ENCODE measurements around the gene CDPF1.
"Not testable (repeated sequence)": the region's sequence is repeated elsewhere in the genome, so short reads cannot be mapped to it uniquely, and the experiment has no call there.

Gene CDPF1

DNA sequence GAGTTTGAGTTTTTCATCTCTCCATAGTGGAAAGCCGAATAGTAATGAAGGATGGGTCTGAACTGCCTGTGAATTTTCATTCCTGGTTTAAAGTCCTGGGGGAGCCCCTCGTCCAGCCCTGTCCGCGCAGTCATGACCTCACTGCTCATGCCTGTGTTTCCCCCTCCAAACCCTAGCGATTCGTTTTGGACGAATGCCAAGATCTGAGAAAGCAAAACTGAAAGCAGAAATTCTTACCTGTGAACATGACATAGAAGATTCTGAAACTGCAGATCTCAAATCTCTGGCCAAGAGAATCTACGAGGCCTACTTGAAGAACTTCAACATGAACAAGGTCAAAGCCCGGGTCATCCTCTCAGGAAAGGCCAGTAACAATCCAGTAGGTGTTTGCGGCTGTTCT is 30.5 kb downstream of the CDPF1 start:
- no peak for DNase-seq

DNA sequence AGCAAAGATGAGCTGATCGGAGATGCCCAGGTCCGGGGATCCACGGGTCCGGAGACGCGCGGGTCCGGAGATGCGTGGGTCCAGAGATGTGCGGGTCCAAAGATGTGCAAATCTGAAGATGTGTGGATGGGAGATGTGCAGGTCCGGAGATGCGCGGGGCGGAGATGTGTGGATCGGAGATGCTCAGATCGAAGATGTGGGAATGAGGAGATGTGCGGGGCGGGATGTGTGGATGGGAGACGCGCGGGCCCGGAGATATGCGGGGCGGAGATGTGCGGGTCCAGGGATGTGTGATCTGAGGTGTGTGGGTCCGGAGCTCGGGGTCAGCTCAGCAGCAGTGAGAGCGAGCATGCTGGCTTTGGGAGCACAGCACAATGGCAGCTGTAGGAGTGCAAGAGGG is 35.5 kb downstream of the CDPF1 start:
- DNase-seq, result no peak

DNA sequence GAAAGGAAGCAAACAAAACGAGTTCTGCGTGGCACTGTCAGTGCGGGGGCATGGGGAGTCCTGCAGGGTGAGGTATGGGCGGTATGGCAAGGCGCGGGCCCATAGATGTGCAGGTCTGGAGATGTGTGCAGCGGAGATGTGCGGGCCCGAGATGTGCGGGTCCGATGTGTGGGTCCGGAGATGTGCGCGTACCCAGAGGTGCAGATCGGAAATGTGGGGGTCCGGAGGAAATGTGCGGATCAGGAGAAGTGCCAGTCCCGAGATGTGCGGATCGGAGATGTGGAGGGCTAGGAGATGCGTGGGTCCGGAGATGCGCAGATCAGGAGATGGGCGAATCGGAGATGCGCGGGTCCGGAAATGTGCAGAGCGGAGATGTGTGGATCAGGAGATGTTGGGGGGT is 35.9 kb downstream of the CDPF1 start:
- DNase-seq, result no peak

DNA sequence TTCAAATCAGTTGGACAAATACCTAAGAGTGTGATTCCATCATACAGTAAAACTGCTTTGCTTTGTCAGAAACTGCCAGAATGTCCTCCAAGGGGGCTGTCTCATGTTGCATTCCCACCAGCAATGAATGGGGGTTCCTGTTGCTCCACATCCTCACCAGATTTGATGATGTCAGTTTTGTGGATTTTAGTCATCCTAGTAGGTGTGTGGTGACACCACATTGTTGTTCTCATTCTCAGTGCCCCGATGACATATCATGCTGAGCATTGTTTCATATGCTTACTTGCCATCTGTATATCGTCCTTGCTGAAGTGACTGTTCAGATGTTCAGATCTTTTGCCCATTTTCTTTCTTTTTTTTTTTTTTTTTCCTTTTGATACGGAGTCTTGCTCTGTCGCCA is 37.0 kb downstream of the CDPF1 start:
- DNase-seq, result no peak

DNA sequence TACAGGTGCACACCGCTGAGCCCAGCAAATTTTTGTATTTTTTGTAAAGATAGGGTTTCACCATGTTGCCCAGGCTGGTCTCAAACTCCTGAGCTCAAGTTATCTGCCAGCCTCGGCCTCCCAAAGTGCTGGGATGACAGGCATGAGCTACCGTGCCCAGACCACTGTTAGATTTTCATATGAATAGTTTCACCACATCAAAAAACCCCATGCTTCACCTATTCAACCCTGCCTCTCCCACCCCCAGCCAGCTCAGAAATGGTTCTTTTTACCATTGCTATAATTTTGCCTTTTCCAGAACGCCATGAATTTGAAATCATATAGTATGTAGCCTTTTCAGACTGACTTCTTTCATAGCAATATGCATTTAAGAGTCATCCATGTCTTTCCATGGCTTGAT is 37.9 kb downstream of the CDPF1 start:
- DNase-seq, result no peak

DNA sequence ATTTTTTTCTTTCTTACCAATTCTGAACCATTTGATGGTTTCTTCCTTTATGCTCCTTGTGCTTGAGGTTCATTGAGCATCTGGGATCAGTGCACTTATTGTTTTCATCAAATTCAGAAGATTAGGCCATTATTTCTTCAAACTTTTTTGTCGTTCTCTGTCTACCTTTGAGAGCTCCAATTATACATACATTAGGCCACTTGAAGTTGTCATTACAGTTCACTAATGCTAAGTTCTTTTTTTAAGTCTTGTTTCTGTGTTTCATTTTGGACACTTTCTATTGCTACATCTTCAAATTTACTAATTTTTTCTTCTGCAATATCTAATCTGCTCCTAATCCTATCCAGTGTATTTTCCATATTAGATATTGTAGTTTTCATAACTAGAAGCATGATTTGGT is 40.8 kb downstream of the CDPF1 start:
- no peak for DNase-seq

DNA sequence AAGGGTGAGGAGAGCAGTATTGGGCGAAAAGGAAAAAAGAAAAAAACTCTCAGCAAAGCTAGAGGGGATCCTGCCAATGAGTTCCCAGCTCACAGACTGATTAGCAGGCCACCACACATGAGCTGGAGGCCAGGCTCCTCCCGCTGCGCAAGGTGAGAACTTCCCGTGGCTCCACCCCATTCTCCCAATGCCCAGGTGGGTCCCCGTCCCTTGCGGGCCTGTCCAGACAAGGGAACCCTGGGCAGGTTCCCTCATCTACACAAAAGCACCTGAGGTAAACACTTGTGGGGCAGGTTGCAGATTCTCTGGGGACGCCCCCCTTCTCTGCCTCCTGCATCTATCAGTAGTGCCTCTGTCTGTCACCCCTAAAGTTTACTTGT is 46.5 kb downstream of the CDPF1 start:
- no peak for DNase-seq

DNA sequence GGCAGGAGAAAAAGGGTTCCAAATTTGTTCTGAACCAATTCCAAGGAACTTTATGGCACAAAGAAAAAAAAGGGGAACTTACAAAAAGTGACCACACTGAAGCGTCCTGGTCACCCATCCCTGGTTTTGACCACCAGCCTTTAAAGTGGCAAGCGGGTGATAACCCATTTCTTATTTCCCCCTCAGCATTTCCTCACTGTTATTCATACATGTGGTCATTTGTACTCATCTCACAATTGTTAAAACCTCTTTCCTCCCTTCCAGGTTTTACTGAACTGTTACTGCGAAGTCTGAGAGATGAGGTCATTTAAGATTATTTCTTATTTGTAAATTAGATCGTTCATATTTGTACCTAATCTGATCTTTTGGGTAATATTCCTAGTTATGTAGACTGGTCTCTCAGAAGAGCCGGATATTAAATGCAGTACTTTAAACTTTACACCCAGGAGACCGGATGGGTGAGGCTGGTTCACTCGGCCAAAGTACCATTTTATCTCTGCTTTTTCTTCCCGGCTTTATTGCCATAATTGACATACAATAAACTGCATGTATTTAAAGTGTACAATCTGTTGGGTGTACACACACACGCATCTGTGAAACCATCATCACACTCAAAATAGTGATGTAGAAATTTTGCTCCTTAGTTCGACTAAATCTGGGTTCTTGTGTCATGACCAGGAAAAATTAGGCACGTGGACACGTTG is 47.0 kb downstream of the CDPF1 start:
- no peak for DNase-seq

DNA sequence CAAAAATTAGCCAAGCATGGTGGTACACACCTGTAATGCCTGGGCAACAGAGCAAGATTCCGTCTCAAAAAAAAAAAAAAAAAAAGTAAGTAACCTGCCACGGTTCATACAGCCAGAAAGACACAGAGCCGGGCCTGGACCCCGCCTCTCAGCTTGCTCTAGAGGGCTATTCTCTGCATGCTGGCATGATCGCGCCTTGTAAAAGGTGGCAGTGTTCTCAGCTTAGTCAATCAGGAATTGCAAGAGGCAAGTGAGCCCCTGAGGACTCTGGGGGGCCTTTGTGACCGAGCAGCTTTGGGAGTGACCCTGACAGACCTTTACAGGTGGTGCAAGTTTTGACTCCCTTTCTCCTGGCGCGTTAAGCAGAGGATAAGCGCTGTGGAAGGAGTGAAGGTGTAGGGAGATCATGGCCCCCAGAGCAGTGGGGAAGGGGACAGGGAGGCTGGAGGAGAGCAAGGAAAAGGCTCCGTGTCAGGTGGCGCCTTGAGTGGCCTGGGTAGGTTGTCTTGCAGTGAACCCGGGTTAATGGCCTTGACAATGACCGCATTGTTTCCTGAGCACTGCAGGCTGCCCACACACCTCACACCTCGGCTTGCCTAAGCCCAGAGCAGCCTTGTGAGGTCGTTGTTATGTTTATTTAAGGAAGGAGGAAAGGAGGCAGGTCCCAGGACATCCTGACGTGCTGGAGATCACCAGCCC is 48.9 kb downstream of the CDPF1 start:
- no peak for DNase-seq

DNA sequence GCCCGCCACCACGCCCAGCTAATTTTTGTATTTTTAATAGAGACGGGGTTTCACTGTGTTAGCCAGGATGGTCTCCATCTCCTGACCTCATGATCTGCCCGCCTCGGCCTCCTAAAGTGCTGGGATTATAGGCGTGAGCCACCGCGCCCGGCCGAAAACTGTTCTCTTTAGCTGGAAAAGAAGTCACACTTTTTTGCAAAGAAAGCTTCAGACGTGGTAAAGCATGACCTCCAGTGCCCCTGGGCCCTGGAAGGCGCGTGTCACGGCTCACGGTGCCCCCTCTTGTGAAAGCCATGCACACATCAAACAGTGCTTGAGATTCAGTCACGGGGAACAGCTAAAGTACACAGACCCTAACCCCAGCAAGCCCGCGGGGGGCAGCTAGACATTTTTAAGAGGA is 51.3 kb downstream of the CDPF1 start:
- DNase-seq, result not testable (repeated sequence)

DNA sequence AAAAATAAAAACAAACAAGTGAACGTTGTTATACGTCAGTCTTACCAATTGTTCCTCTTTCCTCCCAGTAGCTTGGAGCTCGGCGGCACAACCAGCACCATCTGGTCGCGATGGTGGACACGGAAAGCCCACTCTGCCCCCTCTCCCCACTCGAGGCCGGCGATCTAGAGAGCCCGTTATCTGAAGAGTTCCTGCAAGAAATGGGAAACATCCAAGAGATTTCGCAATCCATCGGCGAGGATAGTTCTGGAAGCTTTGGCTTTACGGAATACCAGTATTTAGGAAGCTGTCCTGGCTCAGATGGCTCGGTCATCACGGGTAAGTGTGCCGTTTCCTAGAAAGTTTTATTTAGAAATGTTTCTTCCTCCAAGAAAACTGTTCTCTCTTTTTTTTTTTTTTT is 51.8 kb downstream of the CDPF1 start:
- DNase-seq, result no peak

DNA sequence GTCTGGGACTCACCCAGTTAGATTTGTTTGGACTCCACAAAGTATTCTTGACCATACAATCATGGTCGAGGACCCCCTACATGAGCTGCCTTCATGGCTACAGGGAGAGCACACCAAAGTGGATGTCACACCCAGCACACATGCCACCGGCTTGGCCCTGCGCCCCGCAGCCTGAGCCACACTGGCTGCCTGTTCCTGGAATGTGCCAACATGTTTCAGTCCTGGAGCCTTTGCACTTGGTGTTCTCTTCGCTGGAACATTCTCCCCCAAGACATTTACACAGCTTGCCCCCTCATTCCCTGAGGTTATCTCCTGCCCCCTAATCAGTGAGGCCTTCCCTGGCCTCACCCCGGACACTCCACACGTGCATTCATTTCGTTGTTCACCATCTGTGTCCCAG is 53.8 kb downstream of the CDPF1 start:
- DNase-seq, result no peak

DNA sequence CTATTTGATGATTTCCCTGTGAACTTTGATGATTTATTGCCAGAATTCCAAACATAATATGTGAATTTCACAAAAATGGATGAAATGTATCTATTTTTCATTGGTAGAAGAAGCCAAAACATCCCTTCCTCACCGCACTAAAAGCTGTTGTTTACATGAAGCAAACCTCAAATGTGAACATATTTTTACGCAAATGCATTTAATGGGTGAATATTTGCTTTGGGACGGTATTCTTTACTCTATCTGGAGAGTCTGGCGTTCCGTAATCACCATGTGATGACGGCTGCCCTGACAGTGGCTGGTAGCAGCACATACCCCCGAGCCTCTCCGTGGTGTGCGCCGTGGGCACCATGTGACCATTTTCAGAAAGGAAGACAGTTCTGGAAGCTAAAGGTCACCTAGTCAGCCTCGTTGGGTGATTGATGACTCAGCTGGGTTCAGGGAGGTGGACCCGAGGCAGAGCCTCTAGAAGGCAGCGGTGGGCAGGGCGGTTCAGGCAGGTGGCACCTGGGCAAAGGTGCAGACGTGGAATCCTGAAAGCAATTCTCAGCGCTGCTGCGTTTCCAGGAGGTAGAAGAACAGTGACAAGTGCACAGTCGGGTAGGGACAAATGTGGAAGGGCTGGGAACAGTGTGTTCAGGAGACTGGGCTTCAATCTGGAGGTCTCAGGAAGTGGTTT is 54.5 kb downstream of the CDPF1 start:
- DNase-seq, result no peak
